Measurements from ENCODE around the gene LRPAP1. TPM values are rescaled to one million over a fixed set of nuclear protein-coding genes. Genes with fewer than 3 reads are reported as not detected.

The LRPAP1 gene
- total RNA-seq, 1 donor from 2014 or later: 297 TPM

GRCh38 chr4:3521621-3522325, 10.4 kb downstream of the LRPAP1 start:
- H3K36me3 ChIP-seq: peaks cover 85% of the 10 kb centered on the region
- peak; percentile 15 for DNase-seq
- intact Hi-C loops (cut with micrococcal nuclease): no loop called here

GRCh38 chr4:3520796-3521600, 11.2 kb downstream of the LRPAP1 start:
- Histone ChIP-seq H3K4me3 (no peak overlapping the region), H3K9me3 (replicated peaks) (no peaks in the 10 kb centered on the region), H3K27ac (replicated peaks) (no peak overlapping the region), H3K4me1 (no peaks in the 10 kb centered on the region), H3K36me3 (peaks cover 92% of the 10 kb centered on the region), H3K27me3 (ENCODE audit: low read depth) (no peaks in the 10 kb centered on the region)
- no peak for DNase-seq
- TF ChIP-seq CTCF (IDR thresholded peaks at IDR 0.05; ENCODE audit: borderline replicate concordance): no peak
- intact Hi-C loops (cut with micrococcal nuclease): no loop called here

More at GRCh38 chr4:3521621-3522325, 10.4 kb downstream of the LRPAP1 start:
- Histone ChIP-seq H3K27ac (replicated peaks) (no peak overlapping the region), H3K4me1 (no peaks in the 10 kb centered on the region), H3K9me3 (replicated peaks) (no peaks in the 10 kb centered on the region), H3K4me3 (no peak overlapping the region), H3K27me3 (ENCODE audit: low read depth) (no peaks in the 10 kb centered on the region)
- no peak for TF ChIP-seq CTCF (IDR thresholded peaks at IDR 0.05; ENCODE audit: borderline replicate concordance)

- no peak for TF ChIP-seq CTCF (IDR thresholded peaks at IDR 0.05; ENCODE audit: borderline replicate concordance)
- intact Hi-C loops (cut with micrococcal nuclease): no loop called here
- no peak overlapping the region for H3K27ac ChIP-seq (replicated peaks)
- no peak overlapping the region for H3K4me3 ChIP-seq
- no peak for DNase-seq
- H3K36me3 ChIP-seq: peaks cover 97% of the 10 kb centered on the region
- H3K9me3 ChIP-seq (replicated peaks): no peaks in the 10 kb centered on the region
- no peaks in the 10 kb centered on the region for H3K27me3 ChIP-seq (ENCODE audit: low read depth)
- H3K4me1 ChIP-seq: no peaks in the 10 kb centered on the region
Measured at GRCh38 chr4:3520276-3520675, 11.9 kb downstream of the LRPAP1 start.

GRCh38 chr4:3519468-3520264, 12.6 kb downstream of the LRPAP1 start:
- Histone ChIP-seq H3K4me3 (no peak overlapping the region), H3K36me3 (peaks cover 97% of the 10 kb centered on the region), H3K4me1 (no peaks in the 10 kb centered on the region), H3K27me3 (ENCODE audit: low read depth) (no peaks in the 10 kb centered on the region), H3K27ac (replicated peaks) (no peak overlapping the region), H3K9me3 (replicated peaks) (no peaks in the 10 kb centered on the region)
- DNase-seq: no peak
- no peak for TF ChIP-seq CTCF (IDR thresholded peaks at IDR 0.05; ENCODE audit: borderline replicate concordance)
- intact Hi-C loops (cut with micrococcal nuclease): no loop called here

- Histone ChIP-seq H3K4me1 (no peaks in the 10 kb centered on the region), H3K9me3 (replicated peaks) (no peaks in the 10 kb centered on the region), H3K4me3 (no peak overlapping the region), H3K27ac (replicated peaks) (no peak overlapping the region), H3K27me3 (ENCODE audit: low read depth) (no peaks in the 10 kb centered on the region), H3K36me3 (peaks cover 97% of the 10 kb centered on the region)
- TF ChIP-seq CTCF (IDR thresholded peaks at IDR 0.05; ENCODE audit: borderline replicate concordance): no peak
- intact Hi-C loops (cut with micrococcal nuclease): no loop called here
- DNase-seq: no peak
Measured at GRCh38 chr4:3518941-3519340, 13.3 kb downstream of the LRPAP1 start.
